ENCODE measurements around the gene SYK.

- no peak for TF ChIP-seq CTCF (IDR thresholded peaks at IDR 0.05)
- TF ChIP-seq SIN3A (IDR thresholded peaks at IDR 0.05; ENCODE audit: borderline replicate concordance, insufficient read depth, low read depth, low read length) = no peak
- TF ChIP-seq POLR2AphosphoS5 (IDR thresholded peaks at IDR 0.05; ENCODE audit: low read depth, low read length) = no peak
Measured at GRCh38 chr9:90802386-90802985, 867 bp downstream of the SYK start.
